Femur (tissue), 1 donor: ENCODE measurements around the gene SMIM36.
"Not testable (repeated sequence)": the region's sequence is repeated elsewhere in the genome, so short reads cannot be mapped to it uniquely, and the experiment has no call there.

Experiments used
- DNase-seq: peaks from one replicate; pipeline ENCODE4 v3.0.0-alpha.2; 2017

SMIM36 gene

GRCh38 chr17:55510986-55511721, at the start of gene SMIM36:
Gene SMIM36, minus strand, starts transcription at chr17:55511452.
- no peak for DNase-seq

GRCh38 chr17:55555772-55556171, 44.5 kb upstream of the SMIM36 start:
- DNase-seq, result no peak

- DNase-seq, result no peak
These were observed 37.9 kb upstream of the SMIM36 start for GRCh38 chr17:55549140-55549539.

- DNase-seq, result no peak
These were observed 35.9 kb upstream of the SMIM36 start for GRCh38 chr17:55546991-55547664.

- no peak for DNase-seq
These were observed 35.2 kb upstream of the SMIM36 start for GRCh38 chr17:55546481-55546880.

GRCh38 chr17:55545806-55546205, 34.6 kb upstream of the SMIM36 start:
- DNase-seq, result no peak

- no peak for DNase-seq
These were observed 32.5 kb upstream of the SMIM36 start for GRCh38 chr17:55543709-55544108.

GRCh38 chr17:55540414-55541091, 29.3 kb upstream of the SMIM36 start:
- DNase-seq, result no peak

GRCh38 chr17:55536205-55536604, 25.0 kb upstream of the SMIM36 start:
- DNase-seq, result no peak

GRCh38 chr17:55533608-55534007, 22.4 kb upstream of the SMIM36 start:
- DNase-seq, result no peak

- DNase-seq, result no peak
These were observed 21.4 kb upstream of the SMIM36 start for GRCh38 chr17:55532670-55533069.

GRCh38 chr17:55531053-55531728, 19.9 kb upstream of the SMIM36 start:
- DNase-seq, result no peak

- DNase-seq, result no peak
These were observed 18.8 kb upstream of the SMIM36 start for GRCh38 chr17:55530064-55530463.

- peak; percentile 64 for DNase-seq
These were observed 16.4 kb upstream of the SMIM36 start for GRCh38 chr17:55527540-55528118.

GRCh38 chr17:55524440-55525220, 13.4 kb upstream of the SMIM36 start:
- DNase-seq, result no peak

GRCh38 chr17:55523032-55523431, 11.8 kb upstream of the SMIM36 start:
- not testable (repeated sequence) for DNase-seq

- no peak for DNase-seq
These were observed 9.9 kb upstream of the SMIM36 start for GRCh38 chr17:55521186-55521585.

- DNase-seq, result no peak
These were observed 9.2 kb upstream of the SMIM36 start for GRCh38 chr17:55520402-55520801.

- no peak for DNase-seq
These were observed 7.3 kb upstream of the SMIM36 start for GRCh38 chr17:55518510-55518909.

- peak; percentile 78 for DNase-seq
These were observed 2.8 kb upstream of the SMIM36 start for GRCh38 chr17:55513885-55514590.

GRCh38 chr17:55507669-55508068, 3.6 kb downstream of the SMIM36 start:
- DNase-seq, result not testable (repeated sequence)
